H1 (cell line): Measurements from ENCODE around the gene RRN3. TPM values are rescaled to one million over a fixed set of nuclear protein-coding genes. Genes with fewer than 3 reads are reported as not detected.

Experiments used
- CTCF ChIA-PET: fragments of 300-600 bp; sonication (Branson Sonifier 250); formaldehyde crosslinking; loops from one replicate; lab custom pipeline; 2021; ENCODE audit not compliant: partially characterized antibody; lab: Charles Lee
- POLR2A ChIA-PET: fragments of 300-600 bp; sonication (Branson Sonifier 250); formaldehyde crosslinking; loops from one replicate; lab custom pipeline; 2021; ENCODE audit warnings: inconsistent platforms; ENCODE audit not compliant: partially characterized antibody; lab: Charles Lee
- DNase-seq, 2 experiments: peaks; one replicate each; pipeline versions ENCODE4 v3.0.0 to v3.0.0-alpha.2; 2010 to 2022; ENCODE audit warnings: low spot score in 2 of 2, low read depth in 1 of 2, mixed read lengths in 1 of 2
- FAIRE-seq: peaks from 2 replicates; lab custom pipeline; 2011; peaks lifted over from hg19 to GRCh38; lab: Jason Lieb, UNC
- H2AFZ ChIP-seq: 2 replicates; pipeline ENCODE4 v1.8.1; 2012; ENCODE audit warnings: low read length, inconsistent platforms
- H2AK5ac ChIP-seq: 2 replicates; pipeline ENCODE4 v1.6.1; 2013; ENCODE audit warnings: low read depth, low read length
- H2BK120ac ChIP-seq: replicated peaks from 2 replicates; pipeline ENCODE3; 2013; ENCODE audit warnings: low read depth, low read length, inconsistent platforms
- H2BK12ac ChIP-seq: 2 replicates; pipeline ENCODE4 v1.6.1; 2013; ENCODE audit warnings: low read depth, low read length
- H2BK15ac ChIP-seq: 2 replicates; pipeline ENCODE4 v1.6.1; 2013; ENCODE audit warnings: low read length
- H2BK20ac ChIP-seq: 2 replicates; pipeline ENCODE4 v1.6.1; 2013; ENCODE audit warnings: low read length
- H2BK5ac ChIP-seq: 2 replicates; pipeline ENCODE4 v1.6.1; 2013; ENCODE audit warnings: low read depth, low read length
- H3K14ac ChIP-seq: 2 replicates; pipeline ENCODE4 v1.6.1; 2013; ENCODE audit warnings: inconsistent platforms; ENCODE audit not compliant: insufficient read length
- H3K18ac ChIP-seq: 2 replicates; pipeline ENCODE4 v1.6.1; 2013; ENCODE audit warnings: low read length; ENCODE audit errors: extremely low read depth
- H3K23ac ChIP-seq: 2 replicates; pipeline ENCODE4 v1.6.1; 2013; ENCODE audit warnings: inconsistent platforms; ENCODE audit not compliant: insufficient read length
- H3K23me2 ChIP-seq: 2 replicates; pipeline ENCODE4 v1.6.1; 2013; ENCODE audit warnings: low read depth, low read length
- H3K27ac ChIP-seq: 2 replicates; pipeline ENCODE4 v1.6.1; 2011; ENCODE audit warnings: low read depth, low read length, inconsistent platforms
- H3K27me3 ChIP-seq, 4 experiments: replicated peaks in 1 of 4; 1 replicate in 1 of 4; 2 replicates in 3 of 4; pipeline versions ENCODE4 v1.6.1 to v1.8.1; 2011 to 2013; ENCODE audit warnings: low read length in 3 of 4, mild to moderate bottlenecking in 3 of 4, inconsistent platforms in 2 of 4, mixed read lengths in 2 of 4, moderate library complexity in 1 of 4; ENCODE audit not compliant: control insufficient read depth in 3 of 4, insufficient read depth in 3 of 4; ENCODE audit errors: extremely low read depth in 1 of 4
- H3K36me3 ChIP-seq, 4 experiments: 2 replicates each; pipeline versions ENCODE4 v1.6.1 to v1.8.1; 2011 to 2013; ENCODE audit warnings: mild to moderate bottlenecking in 4 of 4, low read length in 3 of 4, moderate library complexity in 2 of 4, control low read depth in 1 of 4, inconsistent platforms in 1 of 4; ENCODE audit not compliant: insufficient read depth in 4 of 4, control insufficient read depth in 2 of 4
- H3K4ac ChIP-seq: replicated peaks from 2 replicates; pipeline ENCODE3; 2013; ENCODE audit warnings: low read length, low read depth, mixed read lengths, inconsistent platforms; ENCODE audit not compliant: insufficient read length
- H3K4me1 ChIP-seq, 4 experiments: replicated peaks in 1 of 4; 1 replicate in 1 of 4; 2 replicates in 3 of 4; pipeline versions ENCODE4 v1.6.1 to v1.8.1; 2011 to 2013; ENCODE audit warnings: low read length in 3 of 4, inconsistent platforms in 2 of 4, mixed read lengths in 1 of 4; ENCODE audit not compliant: insufficient read depth in 4 of 4, control insufficient read depth in 3 of 4
- H3K4me2 ChIP-seq, 2 experiments: 2 replicates each; pipeline versions ENCODE4 v1.6.1 to v1.8.1; 2011 to 2013; ENCODE audit warnings: low read depth in 2 of 2, low read length in 2 of 2, control low read depth in 1 of 2, inconsistent platforms in 1 of 2, mild to moderate bottlenecking in 1 of 2; ENCODE audit not compliant: insufficient read depth in 1 of 2
- H3K4me3 ChIP-seq, 4 experiments: fragments of 200-600, 300-600 bp in 1 of 4; sonication (generic), shearing (Covaris generic), sonication (Bioruptor Twin) in 1 of 4; 2 replicates each; pipeline versions ENCODE4 v1.5.1 to v1.8.1; 2011 to 2016; ENCODE audit warnings: low read length in 4 of 4, low read depth in 3 of 4, control low read depth in 2 of 4, inconsistent platforms in 2 of 4, mild to moderate bottlenecking in 2 of 4, mixed read lengths in 1 of 4, moderate library complexity in 1 of 4; ENCODE audit not compliant: insufficient read depth in 2 of 4; ENCODE audit errors: extremely low read depth in 1 of 4
- H3K56ac ChIP-seq: replicated peaks from 2 replicates; pipeline ENCODE3; 2013; ENCODE audit warnings: low read depth, mild to moderate bottlenecking, mixed read lengths, low read length, inconsistent platforms; ENCODE audit not compliant: insufficient read length
- H3K79me1 ChIP-seq: 2 replicates; pipeline ENCODE4 v1.6.1; 2013; ENCODE audit warnings: low read depth, low read length, control low read depth
- H3K79me2 ChIP-seq, 2 experiments: 2 replicates each; pipeline versions ENCODE4 v1.6.1 to v1.8.1; 2012 to 2013; ENCODE audit warnings: low read length in 2 of 2, mild to moderate bottlenecking in 2 of 2, inconsistent platforms in 1 of 2; ENCODE audit not compliant: insufficient read depth in 2 of 2, control insufficient read depth in 1 of 2
- H3K9ac ChIP-seq, 4 experiments: replicated peaks in 1 of 4; 1 replicate in 1 of 4; 2 replicates in 3 of 4; pipeline versions ENCODE4 v1.6.1 to v1.8.1; 2011 to 2013; ENCODE audit warnings: low read depth in 3 of 4, low read length in 3 of 4, control low read depth in 2 of 4, mild to moderate bottlenecking in 2 of 4, moderate library complexity in 2 of 4, inconsistent platforms in 1 of 4; ENCODE audit errors: extremely low read depth in 1 of 4
- H3K9me3 ChIP-seq, 2 experiments: 2 replicates each; pipeline versions ENCODE4 v1.6.1 to v1.8.1; 2012 to 2013; ENCODE audit warnings: mild to moderate bottlenecking in 2 of 2, moderate library complexity in 2 of 2, control low read depth in 1 of 2, inconsistent platforms in 1 of 2, low read depth in 1 of 2, low read length in 1 of 2, mixed read lengths in 1 of 2; ENCODE audit not compliant: insufficient read depth in 2 of 2
- H4K20me1 ChIP-seq, 2 experiments: replicated peaks in 1 of 2; 2 replicates each; pipeline versions ENCODE3 to v1.8.1; 2011 to 2013; ENCODE audit warnings: inconsistent platforms in 2 of 2, low read length in 2 of 2, mild to moderate bottlenecking in 1 of 2; ENCODE audit not compliant: insufficient read depth in 2 of 2, control insufficient read depth in 1 of 2
- H4K5ac ChIP-seq: 2 replicates; pipeline ENCODE4 v1.6.1; 2013; ENCODE audit warnings: low read length, low read depth, mixed read lengths, inconsistent platforms; ENCODE audit not compliant: insufficient read length
- H4K8ac ChIP-seq: 2 replicates; pipeline ENCODE4 v1.8.0; 2013; ENCODE audit warnings: mild to moderate bottlenecking, moderate library complexity, low read length, inconsistent platforms; ENCODE audit not compliant: insufficient read depth; ENCODE audit errors: extremely low read depth
- H4K91ac ChIP-seq: replicated peaks from 2 replicates; pipeline ENCODE3; 2013; ENCODE audit warnings: low read length, mixed read lengths, inconsistent platforms; ENCODE audit not compliant: insufficient read length
- CTBP2 ChIP-seq: IDR thresholded peaks from 2 replicates; pipeline ENCODE4 v1.7.0; 2011; ENCODE audit warnings: borderline replicate concordance, mild to moderate bottlenecking, moderate library complexity, mixed read lengths, low read length; ENCODE audit not compliant: insufficient read depth, insufficient read length
- SP1 ChIP-seq: IDR thresholded peaks from 2 replicates; pipeline ENCODE4 v1.6.1; 2011; ENCODE audit warnings: low read depth, low read length
- TCF12 ChIP-seq: IDR thresholded peaks from 2 replicates; pipeline ENCODE4 v1.6.1; 2011; ENCODE audit warnings: low read depth, mild to moderate bottlenecking, low read length
- ZNF274 ChIP-seq: IDR thresholded peaks from 2 replicates; pipeline ENCODE4 v1.7.0; 2012; ENCODE audit warnings: low read length, borderline replicate concordance; ENCODE audit errors: extremely low read depth
- WGBS, 2 experiments: shearing (Covaris generic) in 1 of 2; methylation state at CpG; one replicate each; pipeline versions ENCODE4 v1.1.6 to v1.1.7; 2013 to 2015; ENCODE audit warnings: low lambda C conversion rate in 2 of 2, mixed read lengths in 2 of 2, inconsistent platforms in 1 of 2, low coverage in 1 of 2, missing lambda C conversion rate in 1 of 2; ENCODE audit not compliant: insufficient replicate concordance in 2 of 2, insufficient coverage in 1 of 2, insufficient read length in 1 of 2; ENCODE audit errors: extremely low coverage in 1 of 2, missing lambda C conversion rate in 1 of 2; 5-methylcytosine and 5-hydroxymethylcytosine counted together
- polyA plus RNA-seq, 7 experiments: library from polyadenylated mRNA; depleted of rRNA in 3 of 7; stranded (reverse) in 5 of 7; unstranded in 2 of 7; fragments of >200 nt in 5 of 7; fragments of 200-250 nt in 2 of 7; gene quantifications; 1 replicate in 5 of 7; 2 replicates in 1 of 7; 4 replicates in 1 of 7; pipeline versions ENCODE4 v1.2.1 to v1.2.3, GENCODE V29; 2011 to 2013; ENCODE audit warnings: missing spikeins in 2 of 7, mixed read lengths in 2 of 7
- total RNA-seq: library from RNA; stranded (reverse); fragmentation: NEBNext Ultra II Directional; extraction: Animal tissue kit (Norgen Biotek cat#: 25700); gene quantifications from 2 replicates; pipeline ENCODE4 v1.2.1, GENCODE V29; 2021

The RRN3 gene
- total and polyA plus RNA-seq, 2 of the 8 experiments (the other 6 are each of a cell fraction or from before 2014, with no cell fraction given): 15.1 to 26.0 TPM

GRCh38 chr16:15044286-15044685 is 49.8 kb downstream of the RRN3 start:
- no peak overlapping the region for H3K56ac ChIP-seq
- no peaks in the 10 kb centered on the region for H3K4me1 ChIP-seq
- no peaks in the 10 kb centered on the region for H3K23me2 ChIP-seq
- ChIA-PET CTCF (no interaction called here), POLR2A (no interaction called here)
- peaks cover 0 to 25% (median 5%) of the 10 kb centered on the region in 4 experiments; a peak in 5 of 8 replicates for H3K36me3 ChIP-seq
- H3K4me3 ChIP-seq: no peak overlapping the region
- H2AFZ ChIP-seq: no peak overlapping the region
- no peaks in the 10 kb centered on the region for H3K9me3 ChIP-seq
- H3K79me2 ChIP-seq: no peaks in the 10 kb centered on the region; a peak in 1 of 4 replicates
- no peak overlapping the region for H3K18ac ChIP-seq
- H2BK12ac ChIP-seq: no peak overlapping the region
- H3K9ac ChIP-seq: no peak overlapping the region
- no peak overlapping the region for H3K23ac ChIP-seq
- H2BK20ac ChIP-seq: no peak overlapping the region
- H2AK5ac ChIP-seq: no peak overlapping the region
- peaks cover 7% of the 10 kb centered on the region for H3K79me1 ChIP-seq
- no peak overlapping the region for H3K27ac ChIP-seq
- no peak overlapping the region for H2BK15ac ChIP-seq
- H4K20me1 ChIP-seq: peaks cover 4 to 6% of the 10 kb centered on the region in 2 experiments
- no peak for DNase-seq
- H3K14ac ChIP-seq: no peak overlapping the region
- H3K27me3 ChIP-seq: no peaks in the 10 kb centered on the region
- FAIRE-seq: no peak
- TF ChIP-seq CTBP2: no peak
- TF ChIP-seq TCF12: no peak
- TF ChIP-seq ZNF274: no peak
- no peak for TF ChIP-seq SP1
- H2BK120ac ChIP-seq: no peak overlapping the region
- H4K8ac ChIP-seq: no peak overlapping the region
- H2BK5ac ChIP-seq: no peak overlapping the region
- H4K5ac ChIP-seq: no peak overlapping the region
- no peak overlapping the region for H4K91ac ChIP-seq
- no peak overlapping the region for H3K4ac ChIP-seq
- no peak overlapping the region for H3K4me2 ChIP-seq
- WGBS, 2 experiments: 81% methylated on average over 11 of the region's 11 CpGs; no CpG with 5 or more reads in 1 of the 2 experiments
